K562 (cell line): ENCODE data around the gene NDOR1. TPM values are rescaled to one million over a fixed set of nuclear protein-coding genes. Genes with fewer than 3 reads are reported as not detected.

ENCODE experiments used
- CBFA2T3 ChIP-seq: fragments of 450-650 bp; IDR thresholded peaks from 2 replicates; pipeline ENCODE4 v1.6.1; 2017
- CC2D1A ChIP-seq: fragments of 450-650 bp; IDR thresholded peaks from 2 replicates; pipeline ENCODE4 v1.6.1; 2017; ENCODE audit warnings: mild to moderate bottlenecking
- IRF2 ChIP-seq: sonication (generic); formaldehyde crosslinking; IDR thresholded peaks from 2 replicates; pipeline ENCODE4 v1.8.1; 2022; ENCODE audit warnings: mild to moderate bottlenecking, missing genetic modification reagents
- NBN ChIP-seq: fragments of 450-650 bp; IDR thresholded peaks from 2 replicates; pipeline ENCODE4 v1.6.1; 2016; ENCODE audit warnings: low read depth, mild to moderate bottlenecking
- ZNF12 ChIP-seq: sonication (generic); formaldehyde crosslinking; IDR thresholded peaks from 2 replicates; pipeline ENCODE4 v1.4.0; 2020; ENCODE audit warnings: mild to moderate bottlenecking, missing genetic modification reagents
- polyA plus RNA-seq, 8 experiments: library from polyadenylated mRNA; depleted of rRNA in 4 of 8; stranded (reverse) in 5 of 8; unstranded in 3 of 8; fragments of >200 nt; fragmentation: Nextera tagmentation in 2 of 8; fragmentation: Illumina TruSeq in 1 of 8; extraction: Ambion mirVana in 2 of 8; extraction: Trizol in 1 of 8; gene quantifications; 2 replicates each; pipeline versions ENCODE4 v1.2.1 to v1.2.3, GENCODE V29; 2011 to 2014; ENCODE audit warnings: inconsistent platforms in 1 of 8, missing spikeins in 1 of 8
- total RNA-seq, 7 experiments: library from RNA; depleted of rRNA in 6 of 7; stranded (reverse); fragments of >200 nt in 6 of 7; fragmentation: Illumina TruSeq in 2 of 7; extraction: Trizol in 2 of 7; gene quantifications; 2 replicates each; pipeline versions ENCODE4 v1.2.1 to v1.2.3, GENCODE V29; 2011 to 2021; ENCODE audit warnings: low replicate concordance in 1 of 7
- TF ChIP-seq, protein P1 (sequence below): fragments of 450-650 bp; formaldehyde crosslinking; IDR thresholded peaks from 2 replicates; pipeline ENCODE4 v1.4.0; 2020; ENCODE audit warnings: mild to moderate bottlenecking, mixed read lengths
- TF ChIP-seq, protein P2 (sequence below): fragments of 250-450 bp; sonication (Bioruptor Pico); IDR thresholded peaks from 2 replicates; pipeline ENCODE4 v1.9.0; 2021; ENCODE audit warnings: mild to moderate bottlenecking
- TF ChIP-seq, protein P3 (sequence below): fragments of 450-650 bp; IDR thresholded peaks from 2 replicates; pipeline ENCODE4 v1.6.1; 2017; ENCODE audit warnings: antibody characterized with exemption

The NDOR1 gene
- total and polyA plus RNA-seq, 9 of the 15 experiments (the other 6 are each of a cell fraction or from before 2014, with no cell fraction given), result 0.06 to 36.9 (median 6.9) TPM

DNA sequence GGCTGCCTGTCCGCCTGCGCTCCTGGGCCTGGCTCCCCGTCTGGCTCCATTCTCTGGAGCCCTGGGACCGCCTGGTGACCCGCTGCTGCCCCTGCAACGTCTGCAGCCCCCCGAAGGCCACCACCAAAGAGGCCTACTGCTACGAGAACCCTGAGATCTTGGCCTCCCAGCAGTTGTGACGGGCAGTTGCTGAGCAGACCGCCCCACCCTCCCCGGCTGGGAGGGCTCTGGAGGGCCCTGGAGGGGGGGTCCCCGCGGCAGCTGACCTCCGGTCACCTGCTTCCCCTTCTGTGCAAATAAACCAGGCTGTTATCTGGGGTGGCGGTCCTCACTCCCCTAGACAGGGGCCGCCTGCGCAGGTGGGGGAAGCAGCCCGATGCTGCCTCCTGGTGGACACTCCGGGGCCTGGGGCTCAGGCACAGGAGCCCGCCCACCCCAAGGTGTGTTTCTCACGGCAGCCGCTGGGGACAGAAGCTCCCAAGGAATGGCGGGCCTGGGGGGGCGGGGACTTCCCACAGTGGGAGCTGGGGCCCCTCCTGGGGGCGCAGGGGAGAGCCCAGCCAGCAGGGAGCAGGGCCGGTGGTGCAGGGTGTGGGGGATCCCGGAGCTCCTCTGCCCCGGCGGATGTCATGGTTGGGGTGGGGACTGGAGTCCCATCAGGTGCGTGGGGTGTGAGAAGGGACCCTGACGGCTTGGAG lies 30.9 kb downstream of the NDOR1 start (continued):
- TF ChIP-seq, protein P1, sequence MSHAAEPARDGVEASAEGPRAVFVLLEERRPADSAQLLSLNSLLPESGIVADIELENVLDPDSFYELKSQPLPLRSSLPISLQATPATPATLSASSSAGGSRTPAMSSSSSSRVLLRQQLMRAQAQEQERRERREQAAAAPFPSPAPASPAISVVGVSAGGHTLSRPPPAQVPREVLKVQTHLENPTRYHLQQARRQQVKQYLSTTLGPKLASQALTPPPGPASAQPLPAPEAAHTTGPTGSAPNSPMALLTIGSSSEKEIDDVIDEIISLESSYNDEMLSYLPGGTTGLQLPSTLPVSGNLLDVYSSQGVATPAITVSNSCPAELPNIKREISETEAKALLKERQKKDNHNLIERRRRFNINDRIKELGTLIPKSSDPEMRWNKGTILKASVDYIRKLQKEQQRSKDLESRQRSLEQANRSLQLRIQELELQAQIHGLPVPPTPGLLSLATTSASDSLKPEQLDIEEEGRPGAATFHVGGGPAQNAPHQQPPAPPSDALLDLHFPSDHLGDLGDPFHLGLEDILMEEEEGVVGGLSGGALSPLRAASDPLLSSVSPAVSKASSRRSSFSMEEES (CRISPR knock-in tag), result peak; percentile 60
- peak; percentile 92 for TF ChIP-seq CBFA2T3
- TF ChIP-seq, protein P2, sequence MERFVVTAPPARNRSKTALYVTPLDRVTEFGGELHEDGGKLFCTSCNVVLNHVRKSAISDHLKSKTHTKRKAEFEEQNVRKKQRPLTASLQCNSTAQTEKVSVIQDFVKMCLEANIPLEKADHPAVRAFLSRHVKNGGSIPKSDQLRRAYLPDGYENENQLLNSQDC (CRISPR knock-in tag), result no peak
- no peak for TF ChIP-seq IRF2 (CRISPR knock-in tag)
- TF ChIP-seq NBN, result peak; percentile 80; the same call in 1 of the 2 replicates
- TF ChIP-seq ZNF12 (CRISPR knock-in tag), result 0 out of 2 replicates have a peak, but pooled peaks have one; percentile 30
- TF ChIP-seq, protein P3, sequence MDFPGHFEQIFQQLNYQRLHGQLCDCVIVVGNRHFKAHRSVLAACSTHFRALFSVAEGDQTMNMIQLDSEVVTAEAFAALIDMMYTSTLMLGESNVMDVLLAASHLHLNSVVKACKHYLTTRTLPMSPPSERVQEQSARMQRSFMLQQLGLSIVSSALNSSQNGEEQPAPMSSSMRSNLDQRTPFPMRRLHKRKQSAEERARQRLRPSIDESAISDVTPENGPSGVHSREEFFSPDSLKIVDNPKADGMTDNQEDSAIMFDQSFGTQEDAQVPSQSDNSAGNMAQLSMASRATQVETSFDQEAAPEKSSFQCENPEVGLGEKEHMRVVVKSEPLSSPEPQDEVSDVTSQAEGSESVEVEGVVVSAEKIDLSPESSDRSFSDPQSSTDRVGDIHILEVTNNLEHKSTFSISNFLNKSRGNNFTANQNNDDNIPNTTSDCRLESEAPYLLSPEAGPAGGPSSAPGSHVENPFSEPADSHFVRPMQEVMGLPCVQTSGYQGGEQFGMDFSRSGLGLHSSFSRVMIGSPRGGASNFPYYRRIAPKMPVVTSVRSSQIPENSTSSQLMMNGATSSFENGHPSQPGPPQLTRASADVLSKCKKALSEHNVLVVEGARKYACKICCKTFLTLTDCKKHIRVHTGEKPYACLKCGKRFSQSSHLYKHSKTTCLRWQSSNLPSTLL, result no peak
- peak; percentile 72; the same call in 1 of the 2 replicates for TF ChIP-seq CC2D1A
